Stimulated activated CD4-positive, alpha-beta T cell treated with anti-CD3 and anti-CD28 coated beads, TNF-alpha, amount 100 ng/mL, for 4 hours (primary cell): ENCODE results near the gene SIRPG.
"Not testable (repeated sequence)": the region's sequence is repeated elsewhere in the genome, so short reads cannot be mapped to it uniquely, and the experiment has no call there.

Experiments
- DNase-seq, 3 experiments: peaks; one replicate each; pipeline ENCODE4 v3.0.0-alpha.2; 2020; ENCODE audit warnings: low read depth in 3 of 3

The SIRPG gene

GRCh38 chr20:1657556-1658334 is at the start of gene SIRPG:
Gene SIRPG (minus strand): TSS chr20:1657779. CDS start chr20:1657714, 65 bp downstream.
- DNase-seq = no peak

GRCh38 chr20:1706887-1707286 is 49.3 kb upstream of the SIRPG start:
- not testable (repeated sequence) for DNase-seq

- DNase-seq = no peak
These were observed 48.5 kb upstream of the SIRPG start for GRCh38 chr20:1706079-1706478.

- DNase-seq = no peak
These were observed 45.3 kb upstream of the SIRPG start for GRCh38 chr20:1702855-1703254.

- no peak for DNase-seq
These were observed 44.7 kb upstream of the SIRPG start for GRCh38 chr20:1702328-1702727.

GRCh38 chr20:1700990-1701389 is 43.4 kb upstream of the SIRPG start:
- no peak for DNase-seq

GRCh38 chr20:1697592-1697991 is 40.0 kb upstream of the SIRPG start:
- DNase-seq = no peak

GRCh38 chr20:1696521-1697209 is 39.1 kb upstream of the SIRPG start:
- DNase-seq = no peak

GRCh38 chr20:1694672-1695071 is 37.1 kb upstream of the SIRPG start:
- no peak for DNase-seq

- no peak for DNase-seq
These were observed 35.8 kb upstream of the SIRPG start for GRCh38 chr20:1693427-1693826.

- no peak for DNase-seq
These were observed 32.1 kb upstream of the SIRPG start for GRCh38 chr20:1689721-1690120.

GRCh38 chr20:1688886-1689538 is 31.4 kb upstream of the SIRPG start:
- no peak for DNase-seq

- no peak for DNase-seq
These were observed 29.5 kb upstream of the SIRPG start for GRCh38 chr20:1687053-1687452.

GRCh38 chr20:1686151-1686748 is 28.7 kb upstream of the SIRPG start:
- no peak for DNase-seq

GRCh38 chr20:1685304-1686052 is 27.9 kb upstream of the SIRPG start:
- no peak for DNase-seq

- no peak for DNase-seq
These were observed 27.3 kb upstream of the SIRPG start for GRCh38 chr20:1684872-1685271.

- no peak for DNase-seq
These were observed 19.1 kb upstream of the SIRPG start for GRCh38 chr20:1676650-1677049.

GRCh38 chr20:1674990-1675780 is 17.6 kb upstream of the SIRPG start:
- no peak for DNase-seq

- no peak for DNase-seq
These were observed 16.8 kb upstream of the SIRPG start for GRCh38 chr20:1674361-1674760.

- DNase-seq = no peak
These were observed 15.8 kb upstream of the SIRPG start for GRCh38 chr20:1673424-1673823.

- no peak for DNase-seq
These were observed 15.1 kb upstream of the SIRPG start for GRCh38 chr20:1672728-1673127.
